HuH-7.5 (cell line): ENCODE data around the gene AMBRA1.

Experiments
- DNase-seq: peaks from one replicate; pipeline ENCODE4 v3.0.0; 2011; ENCODE audit warnings: low spot score

The AMBRA1 gene

DNA sequence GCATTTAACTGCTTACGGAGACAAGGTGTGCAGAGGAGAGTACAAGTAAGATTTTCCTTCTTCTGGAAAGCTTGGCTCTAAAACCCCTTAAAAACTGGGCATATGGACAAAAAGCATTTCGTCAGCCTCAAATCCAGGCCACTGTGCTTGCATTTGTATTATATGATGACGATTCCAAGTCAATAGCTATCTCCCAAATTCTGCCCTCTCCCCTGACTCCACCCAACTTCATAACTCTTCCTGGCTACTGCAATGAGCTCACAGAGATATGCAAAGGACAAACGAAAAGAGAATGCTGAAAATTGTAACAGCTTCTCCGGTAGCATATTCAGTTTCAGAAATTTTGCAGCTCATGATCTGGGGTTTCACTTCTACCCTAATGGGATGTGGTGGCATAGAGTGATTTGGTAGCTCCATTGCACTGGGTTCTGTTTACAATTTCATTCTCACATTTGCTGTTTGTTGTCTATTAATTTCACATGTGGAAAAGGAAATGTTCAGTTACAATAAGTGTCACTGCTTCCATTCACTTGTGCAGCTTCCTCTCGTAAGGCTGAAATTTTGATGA lies 156.6 kb downstream of the AMBRA1 start:
- DNase-seq, result no peak

DNA sequence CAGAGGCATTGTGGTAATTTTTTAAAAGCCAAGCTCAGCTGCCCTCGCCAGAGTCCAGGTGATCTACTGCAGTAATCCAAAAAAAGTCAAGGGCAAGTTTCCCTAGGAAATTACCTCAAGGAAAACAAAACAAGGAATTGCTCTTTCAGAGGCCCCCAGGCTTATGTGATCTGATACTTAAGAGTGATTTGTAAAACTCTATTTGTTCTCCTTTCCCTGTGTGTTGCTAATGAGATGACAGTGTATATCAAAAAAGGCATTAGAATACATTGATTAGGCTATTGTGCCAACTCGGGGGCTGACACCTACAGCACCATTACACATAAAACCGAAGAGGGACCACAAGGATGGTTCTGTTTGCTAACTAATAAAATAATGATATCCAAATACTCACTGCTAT lies 157.7 kb downstream of the AMBRA1 start:
- DNase-seq, result no peak

DNA sequence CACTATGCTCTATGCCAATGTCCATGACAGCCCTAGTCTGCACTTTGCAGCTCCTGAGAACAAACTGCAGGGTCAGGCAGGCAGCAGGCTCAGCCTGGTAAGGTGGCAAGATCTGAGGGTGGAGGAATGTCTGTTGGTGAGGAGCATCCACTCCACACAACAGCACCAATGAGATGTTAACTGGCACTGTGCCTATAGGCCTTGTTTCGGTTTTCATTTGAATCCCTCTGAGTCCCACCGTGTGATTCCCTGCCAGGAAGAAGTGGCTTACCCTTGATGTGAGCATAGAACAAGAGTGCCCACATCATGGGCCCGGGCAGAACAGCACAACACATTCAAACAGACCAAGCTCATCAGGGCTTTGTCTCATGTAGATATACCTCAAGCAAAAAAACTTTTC lies 158.1 kb downstream of the AMBRA1 start:
- no peak for DNase-seq

DNA sequence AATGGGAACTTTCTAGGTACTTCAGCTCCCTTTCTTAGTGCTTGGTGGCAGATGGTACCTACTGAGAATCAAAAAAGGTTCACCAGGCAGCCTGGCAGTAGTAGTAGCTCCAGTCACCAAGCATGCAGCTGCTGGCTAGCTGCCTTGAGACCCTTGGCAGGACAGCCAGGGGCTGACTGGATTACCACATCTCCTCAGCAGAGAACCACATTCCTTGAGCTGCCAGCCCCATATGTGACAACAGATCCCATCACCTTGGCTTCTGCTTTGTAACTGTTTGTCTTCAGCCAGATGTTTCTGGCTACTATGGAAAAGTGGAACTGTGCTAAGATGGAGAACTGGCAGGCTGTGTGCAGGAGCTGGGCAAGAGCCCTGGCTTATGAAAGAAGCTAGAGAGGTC lies 162.6 kb downstream of the AMBRA1 start:
- DNase-seq, result no peak

- DNase-seq, result no peak
These were observed 164.1 kb downstream of the AMBRA1 start for GRCh38 chr11:46429717-46430116.

- DNase-seq, result no peak
These were observed 166.5 kb downstream of the AMBRA1 start for GRCh38 chr11:46427364-46427763.

GRCh38 chr11:46426233-46426991 lies 167.4 kb downstream of the AMBRA1 start:
- no peak for DNase-seq

DNA sequence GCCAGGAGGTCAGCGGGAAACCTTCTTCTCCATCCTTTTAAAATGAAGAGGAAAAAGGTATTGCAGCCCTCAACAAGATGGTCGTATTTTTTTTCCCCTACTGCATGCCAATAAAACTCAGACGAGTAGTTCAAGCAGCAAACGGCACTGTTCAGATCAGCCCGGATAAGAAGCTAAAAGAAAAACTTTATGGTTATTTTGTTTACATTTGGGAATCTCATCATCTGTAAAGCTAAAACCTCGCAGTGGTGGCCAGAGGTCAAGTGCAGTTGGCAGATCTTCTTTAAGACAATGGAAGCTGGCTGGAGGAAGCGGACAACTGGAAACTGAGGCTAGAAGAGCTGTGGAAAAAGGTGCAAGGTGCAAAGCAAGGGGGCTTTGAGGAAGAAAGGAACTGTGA lies 171.2 kb downstream of the AMBRA1 start:
- DNase-seq, result no peak

DNA sequence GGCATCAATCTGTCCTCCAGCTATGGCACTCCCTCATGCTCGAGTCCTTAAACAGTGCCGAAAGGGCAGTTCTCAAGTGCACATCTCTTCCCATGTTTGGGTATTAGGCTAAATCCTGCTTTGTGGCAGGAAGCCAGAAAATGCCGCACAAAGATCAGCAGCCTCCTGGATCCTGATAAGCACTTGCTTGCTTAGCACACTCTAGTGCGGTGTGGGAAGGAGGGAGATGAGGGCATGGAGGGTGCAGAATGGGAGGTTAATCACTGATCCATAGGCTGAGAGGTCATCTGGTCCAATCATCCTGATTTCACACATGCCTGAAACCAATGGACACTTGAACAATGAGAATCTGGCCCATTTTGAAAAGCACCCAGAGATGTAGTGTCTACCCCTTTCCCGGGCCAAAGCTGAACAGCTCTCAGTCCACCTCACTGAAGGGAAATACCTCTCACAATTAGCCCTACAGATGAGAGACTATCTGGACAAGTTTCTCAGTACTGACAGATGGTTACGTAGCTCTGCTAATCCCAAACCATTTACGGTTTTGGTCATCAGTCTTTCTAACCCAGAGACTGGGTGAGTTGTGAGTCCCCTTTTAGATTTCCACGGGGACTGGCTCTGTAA lies 172.5 kb downstream of the AMBRA1 start:
- no peak for DNase-seq

DNA sequence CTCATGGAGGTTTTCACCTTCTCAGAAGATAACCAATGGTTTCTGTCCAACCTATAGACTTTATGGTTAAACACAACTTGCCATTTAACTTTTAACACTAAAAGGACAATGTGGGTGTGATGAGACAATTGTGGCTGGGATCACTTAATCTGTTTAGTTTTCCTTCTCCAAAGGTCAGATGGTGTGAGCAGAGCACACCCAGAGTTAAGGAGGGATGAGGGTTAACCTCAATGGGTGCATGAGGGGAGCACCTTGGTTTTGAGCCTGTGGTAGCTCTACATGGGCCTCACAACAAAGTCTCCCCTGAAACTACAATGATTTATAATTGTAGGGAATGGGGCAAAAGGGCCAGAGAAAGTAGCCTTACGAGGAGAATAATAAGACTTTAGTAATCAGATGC lies 173.3 kb downstream of the AMBRA1 start:
- no peak for DNase-seq

GRCh38 chr11:46418751-46419150 lies 175.1 kb downstream of the AMBRA1 start:
- DNase-seq, result no peak

DNA sequence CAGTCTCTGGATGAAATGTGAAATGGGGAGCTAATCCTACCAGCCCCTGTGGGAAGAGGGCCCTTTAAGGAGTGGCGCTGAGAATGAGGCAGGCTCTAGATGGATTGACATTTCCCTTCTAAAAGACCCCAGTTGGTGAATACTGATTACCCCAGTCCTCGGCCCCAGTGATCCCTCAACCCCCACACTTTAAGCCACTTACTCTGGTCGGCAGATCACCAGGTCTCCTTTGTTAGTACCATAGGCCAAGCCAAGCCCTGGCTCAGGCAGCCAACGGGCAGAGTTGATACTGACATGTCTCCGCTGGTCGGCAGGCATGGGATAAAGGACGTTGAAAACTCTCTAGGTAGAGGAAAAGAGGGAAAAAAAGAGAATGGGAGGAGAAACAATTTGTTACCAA lies 176.1 kb downstream of the AMBRA1 start:
- no peak for DNase-seq

- DNase-seq, result no peak
These were observed 178.9 kb downstream of the AMBRA1 start for GRCh38 chr11:46414879-46415278.

GRCh38 chr11:46414466-46414796 lies 179.4 kb downstream of the AMBRA1 start:
- no peak for DNase-seq

DNA sequence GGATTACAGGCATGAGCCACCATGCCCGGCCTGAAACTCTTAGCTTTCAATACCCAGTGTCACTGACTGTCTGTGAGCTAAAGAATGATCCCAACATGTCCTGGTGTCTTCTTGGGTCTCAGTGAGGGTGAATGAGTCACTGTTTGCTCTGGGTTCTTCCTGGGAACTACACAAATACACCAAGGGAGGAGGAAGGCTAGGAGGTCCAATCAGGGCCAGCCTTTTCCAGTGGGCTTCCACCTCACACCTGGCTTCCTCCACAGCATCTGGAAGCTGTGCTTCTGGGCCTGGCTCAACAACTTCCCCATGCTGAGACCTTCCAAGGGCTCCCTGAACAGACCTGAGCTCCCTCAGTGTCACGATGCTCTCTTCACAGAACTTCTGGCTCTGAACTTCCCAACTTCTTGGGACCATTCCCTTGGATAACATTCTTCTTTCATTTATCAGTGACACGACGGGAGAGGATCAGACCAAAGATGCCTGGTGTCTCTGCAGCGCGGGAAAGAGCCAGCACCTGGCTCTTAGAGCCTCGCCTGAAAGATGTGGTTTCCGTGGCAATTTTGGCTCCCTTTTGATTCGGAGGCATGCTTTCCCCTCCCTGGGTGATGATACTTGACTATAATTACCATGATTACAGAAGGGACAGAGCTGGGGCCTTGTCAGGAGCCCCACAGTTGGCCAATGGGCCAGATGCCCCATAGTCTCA lies 179.9 kb downstream of the AMBRA1 start:
- no peak for DNase-seq

DNA sequence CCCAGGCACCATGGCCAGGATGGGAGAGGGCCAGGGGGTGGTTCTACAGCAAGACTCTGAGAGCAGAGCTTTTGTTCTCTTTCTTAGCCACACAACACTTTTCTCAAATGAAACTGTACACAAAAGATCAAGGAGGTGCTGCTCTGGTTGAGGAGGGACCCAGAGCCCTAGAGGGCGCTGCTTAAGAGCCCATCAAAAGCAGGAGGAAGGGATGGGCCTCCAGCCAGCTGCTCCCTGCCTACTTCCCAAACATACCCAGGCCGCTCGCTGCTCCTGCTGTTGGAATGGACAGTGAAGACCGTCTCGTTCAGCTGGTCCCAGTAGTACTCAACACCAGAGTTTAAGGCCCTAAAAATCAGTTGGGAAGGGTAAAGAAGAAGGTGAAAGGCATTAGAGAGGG lies 183.8 kb downstream of the AMBRA1 start:
- no peak for DNase-seq

- no peak for DNase-seq
These were observed 185.3 kb downstream of the AMBRA1 start for GRCh38 chr11:46408407-46408986.

DNA sequence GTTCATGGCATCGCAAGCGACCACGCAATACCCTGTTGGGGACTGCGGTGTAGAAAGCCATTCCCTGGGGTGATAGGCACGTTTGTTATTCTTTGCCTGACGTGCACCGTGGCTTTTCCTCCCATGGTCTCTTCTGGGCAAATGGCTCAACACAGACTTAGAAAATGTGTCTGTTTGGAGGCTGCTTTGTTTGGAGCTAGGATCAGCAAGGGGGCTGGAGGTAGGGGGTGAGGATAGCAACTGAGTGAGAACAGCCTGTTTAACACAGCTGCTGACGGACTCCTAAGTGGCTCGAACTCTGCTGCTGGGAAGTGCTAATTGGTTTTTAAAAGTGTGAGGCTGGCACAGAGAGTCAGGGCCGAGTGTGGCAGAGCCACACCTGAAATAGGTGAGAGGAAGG lies 186.2 kb downstream of the AMBRA1 start:
- DNase-seq, result no peak

DNA sequence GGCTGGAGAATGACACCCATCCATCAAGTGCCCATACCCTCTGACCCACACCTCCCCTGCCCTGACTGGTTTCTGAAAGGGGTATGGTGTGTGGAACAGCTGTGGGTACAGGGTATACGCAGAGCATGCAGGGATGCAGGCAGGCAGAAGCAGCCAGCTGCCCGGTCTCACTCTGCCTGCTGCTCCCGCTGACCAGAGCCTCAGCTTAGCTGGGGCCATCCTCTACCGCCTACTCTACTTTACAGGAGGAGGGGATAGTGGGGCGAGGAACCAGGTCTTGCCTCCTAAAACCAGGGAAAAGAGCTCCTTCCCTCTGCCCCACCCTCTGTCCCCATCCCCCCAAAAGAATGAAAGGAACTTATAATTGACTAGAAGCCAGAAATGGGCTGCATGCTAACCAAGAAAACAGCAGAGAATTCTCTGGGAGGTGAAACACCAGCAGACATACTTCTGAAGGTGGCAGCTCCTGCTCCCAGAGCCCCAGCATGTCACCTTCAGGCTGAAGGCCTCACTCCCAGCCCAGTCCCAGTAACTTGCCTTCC lies 189.3 kb downstream of the AMBRA1 start:
- no peak for DNase-seq

GRCh38 chr11:46402957-46403902 lies 190.6 kb downstream of the AMBRA1 start:
- DNase-seq, result no peak

- DNase-seq, result no peak
These were observed 196.3 kb downstream of the AMBRA1 start for GRCh38 chr11:46397526-46397925.
